Measurements from ENCODE around the gene RFC2. TPM values are rescaled to one million over a fixed set of nuclear protein-coding genes. Genes with fewer than 3 reads are reported as not detected.

Gene RFC2
- total RNA-seq, 4 donors from 2014 or later, result 12.5 to 37.9 (median 22.4) TPM

GRCh38 chr7:74291535-74291934, 37.3 kb upstream of the RFC2 start:
- no peak for DNase-seq
- no peaks in the 10 kb centered on the region for H3K36me3 ChIP-seq
- TF ChIP-seq CTCF (IDR thresholded peaks at IDR 0.05) (no peak), POLR2A (IDR thresholded peaks at IDR 0.05) (no peak)
- peaks cover 26 to 76% (median 38%) of the 10 kb centered on the region in 3 donors for H3K4me1 ChIP-seq
- peaks cover 0 to 11% (median 0%) of the 10 kb centered on the region in 4 donors for H3K27me3 ChIP-seq
- WGBS, 2 donors, result 46 to 64% methylated on average over 2 to 5 of the region's 5 CpGs
- H3K27ac ChIP-seq, result no peak overlapping the region
- peak overlapping the region in 1 of 4 donors; percentile 94 for H3K4me3 ChIP-seq
- intact Hi-C loops (cut with DNase I), result no loop called here
- no peaks in the 10 kb centered on the region for H3K9me3 ChIP-seq

- H3K36me3 ChIP-seq, result no peaks in the 10 kb centered on the region
- peaks cover 0 to 11% (median 0%) of the 10 kb centered on the region in 4 donors for H3K27me3 ChIP-seq
- 38 to 50% methylated on average over 8 to 9 of the region's 10 CpGs for WGBS, 2 donors
- H3K9me3 ChIP-seq, result no peaks in the 10 kb centered on the region
- TF ChIP-seq POLR2A (IDR thresholded peaks at IDR 0.05) (no peak), CTCF (IDR thresholded peaks at IDR 0.05) (no peak)
- peak overlapping the region; percentile 80 to 88 (median 86) for H3K27ac ChIP-seq
- H3K4me1 ChIP-seq, result peaks cover 26 to 76% (median 38%) of the 10 kb centered on the region in 3 donors
- no peak for DNase-seq
- peak overlapping the region; percentile 62 to 94 (median 74) for H3K4me3 ChIP-seq
- intact Hi-C loops (cut with DNase I), result no loop called here
These were observed 36.8 kb upstream of the RFC2 start for GRCh38 chr7:74290981-74291441.

- intact Hi-C loops (cut with DNase I), result no loop called here
- H3K9me3 ChIP-seq, result no peaks in the 10 kb centered on the region
- H3K27me3 ChIP-seq, result peaks cover 0 to 11% (median 0%) of the 10 kb centered on the region in 4 donors
- 0% methylated on average over 1 of the region's 9 CpGs; no CpG with 5 or more reads in 1 of the 2 donors for WGBS, 2 donors
- TF ChIP-seq POLR2A (IDR thresholded peaks at IDR 0.05) (no peak), CTCF (IDR thresholded peaks at IDR 0.05) (no peak)
- peak overlapping the region; percentile 80 to 88 (median 86) for H3K27ac ChIP-seq
- peak overlapping the region; percentile 62 to 94 (median 74) for H3K4me3 ChIP-seq
- DNase-seq, result no peak
- no peaks in the 10 kb centered on the region for H3K36me3 ChIP-seq
- peaks cover 26 to 75% (median 38%) of the 10 kb centered on the region in 3 donors for H3K4me1 ChIP-seq
These were observed 36.4 kb upstream of the RFC2 start for GRCh38 chr7:74290553-74290950.

GRCh38 chr7:74289659-74290552, 35.7 kb upstream of the RFC2 start:
- no peak for TF ChIP-seq POLR2A (IDR thresholded peaks at IDR 0.05)
- no peak for TF ChIP-seq CTCF (IDR thresholded peaks at IDR 0.05)
- no CpG with 5 or more reads among the region's 60 CpGs for WGBS, 2 donors
- Histone ChIP-seq H3K9me3 (no peaks in the 10 kb centered on the region), H3K4me1 (peaks cover 26 to 69% (median 35%) of the 10 kb centered on the region in 3 donors), H3K27me3 (peaks cover 0 to 11% (median 0%) of the 10 kb centered on the region in 4 donors), H3K4me3 (peak overlapping the region; percentile 62 to 94 (median 74)), H3K27ac (peak overlapping the region; percentile 80 to 88 (median 86)), H3K36me3 (no peaks in the 10 kb centered on the region)
- intact Hi-C loops (cut with DNase I), result no loop called here
- DNase-seq, result no peak
